GM18511 (cell line): Measurements from ENCODE around the gene PINK1.

ENCODE experiments used
- ATAC-seq: cut with Tn5 transposase; IDR thresholded peaks from one replicate; pipeline ENCODE4 v1.9.1; 2021; ENCODE audit warnings: mild to moderate bottlenecking, moderate library complexity; ENCODE audit not compliant: unreplicated experiment

PINK1 gene

DNA sequence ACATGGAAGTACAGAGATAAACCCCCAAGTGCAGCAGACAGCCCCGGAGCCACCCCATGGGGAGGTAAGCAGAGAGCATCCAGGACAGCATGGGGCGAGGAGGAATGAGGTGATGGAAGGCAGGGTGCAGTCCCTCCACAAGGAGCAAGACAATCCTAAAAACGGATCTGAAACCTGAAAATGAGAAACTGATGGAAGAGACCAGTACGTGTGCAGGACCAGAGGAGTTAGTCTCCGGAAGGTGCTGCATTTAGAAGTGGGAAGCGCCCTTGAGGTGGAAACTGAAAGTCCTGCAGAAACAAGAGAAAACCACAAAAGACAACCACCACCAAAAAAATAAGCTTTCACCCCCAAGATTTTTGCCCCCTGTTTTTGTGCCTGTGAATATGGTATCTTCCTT, 45.3 kb downstream of the PINK1 start:
- peak; percentile 54 for ATAC-seq

DNA sequence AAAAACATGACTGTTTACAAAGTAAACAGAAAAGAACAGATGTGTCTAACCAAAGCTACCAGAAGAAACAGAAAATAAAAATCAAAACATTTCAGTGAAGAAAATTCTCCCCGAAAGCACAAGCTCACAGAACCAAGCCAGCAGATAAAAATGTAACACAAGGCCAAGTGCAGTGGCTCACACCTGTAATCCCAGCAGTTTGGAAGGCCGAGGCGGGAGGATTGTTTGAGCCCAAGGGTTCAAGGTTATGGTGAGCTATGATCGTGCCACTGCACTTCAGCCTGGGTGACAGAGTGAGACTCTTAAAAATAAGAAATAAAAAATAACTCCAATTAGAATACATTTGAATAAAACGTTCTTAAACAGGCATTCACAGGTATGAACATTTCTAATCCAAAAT, 47.0 kb downstream of the PINK1 start:
- ATAC-seq: no peak

DNA sequence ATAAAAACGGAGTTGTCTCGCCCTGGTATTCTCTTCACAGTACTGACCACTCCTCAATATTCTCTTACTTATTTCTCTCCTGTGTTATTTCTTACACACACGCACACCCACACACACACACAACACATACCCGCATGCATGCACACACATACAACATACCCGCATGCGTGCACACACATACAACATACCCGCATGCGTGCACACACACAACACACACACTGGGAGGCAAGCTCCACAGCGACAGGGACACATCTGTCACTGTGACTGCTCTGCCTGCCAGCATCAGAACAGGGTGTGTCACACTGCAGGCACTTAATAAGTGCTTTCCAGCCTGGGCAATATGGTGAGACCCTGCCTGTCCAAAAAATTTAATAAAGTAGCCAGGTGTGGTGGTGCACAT, 48.7 kb downstream of the PINK1 start:
- no peak for ATAC-seq

DNA sequence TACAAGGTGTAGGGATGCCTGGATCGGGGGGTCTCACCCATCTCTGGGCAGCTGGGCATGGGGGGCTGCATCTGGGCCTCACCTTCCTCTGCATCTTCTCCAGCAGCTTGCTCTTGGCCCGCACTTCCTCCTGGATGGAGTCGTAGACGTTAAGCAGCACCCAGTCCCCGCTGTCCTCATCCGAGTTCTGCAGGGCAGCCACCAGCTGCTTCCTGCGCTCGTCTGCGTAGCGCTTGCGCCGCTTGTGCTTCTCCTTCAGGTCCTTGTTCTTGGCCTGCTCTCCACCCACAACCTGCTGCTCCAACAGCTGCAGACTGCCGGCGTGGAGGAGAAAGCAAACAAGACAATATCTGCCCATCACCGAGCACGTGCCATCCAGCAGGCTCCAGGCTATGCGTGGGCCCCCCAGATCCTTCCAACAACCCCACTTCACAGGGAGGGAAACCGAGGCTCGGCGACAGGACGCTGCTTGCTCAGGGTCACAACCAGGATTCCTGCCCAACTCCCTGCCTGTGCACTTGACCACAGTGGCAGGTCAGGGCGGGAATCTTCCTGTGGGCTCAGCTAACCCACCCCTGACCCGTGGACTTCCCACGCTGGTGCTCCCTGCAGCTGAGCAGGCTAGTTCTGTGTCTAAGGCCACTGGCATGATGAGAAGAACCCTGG, 49.4 kb downstream of the PINK1 start:
- ATAC-seq: no peak

DNA sequence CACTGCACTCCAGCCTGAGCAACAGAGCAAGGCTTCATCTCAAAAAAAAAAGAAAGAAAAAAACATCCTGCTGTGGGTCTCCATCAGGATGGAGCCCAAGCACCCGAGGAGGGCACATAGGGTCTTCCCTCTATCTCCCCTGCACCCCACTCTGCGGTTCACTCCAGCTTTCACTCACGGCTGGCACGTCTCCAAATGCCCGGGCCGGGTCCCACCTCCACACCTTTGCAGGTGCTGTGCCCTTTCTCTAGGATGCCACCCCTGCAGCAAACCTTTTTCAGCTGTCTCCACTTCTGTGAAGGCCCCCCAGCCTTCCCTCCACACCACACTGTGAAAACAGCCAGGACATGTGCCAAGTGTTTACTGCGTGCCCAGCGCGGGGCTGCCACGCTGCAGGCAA, 50.4 kb downstream of the PINK1 start:
- ATAC-seq: no peak

DNA sequence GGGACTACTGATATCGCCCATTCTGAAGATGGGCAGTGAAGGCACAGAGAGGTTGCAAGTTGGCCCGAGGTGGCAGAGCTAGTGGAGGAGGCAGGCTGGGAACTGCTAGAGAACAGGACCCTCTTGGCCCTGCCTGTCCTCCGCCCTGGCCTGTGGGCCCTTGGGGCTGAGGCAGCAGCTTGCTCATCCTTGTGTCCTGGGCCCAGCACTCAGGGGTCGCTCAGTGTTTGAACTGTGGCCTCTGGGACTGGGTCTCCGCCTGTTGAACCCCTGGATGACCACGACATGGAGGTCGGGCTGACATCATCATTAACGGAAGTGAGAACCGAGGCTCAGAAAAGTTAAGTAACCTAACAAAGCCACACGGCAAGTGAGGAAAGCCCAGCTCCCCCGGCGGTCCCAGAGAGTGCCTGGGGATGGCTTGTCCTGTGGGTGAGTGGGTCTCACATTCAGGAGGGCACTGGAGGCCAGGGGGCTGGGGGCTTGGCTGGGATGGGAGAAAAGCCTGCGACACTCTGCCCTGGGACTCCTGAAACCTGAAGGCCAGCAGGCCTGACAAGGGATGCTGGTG, 50.9 kb downstream of the PINK1 start:
- ATAC-seq: no peak

DNA sequence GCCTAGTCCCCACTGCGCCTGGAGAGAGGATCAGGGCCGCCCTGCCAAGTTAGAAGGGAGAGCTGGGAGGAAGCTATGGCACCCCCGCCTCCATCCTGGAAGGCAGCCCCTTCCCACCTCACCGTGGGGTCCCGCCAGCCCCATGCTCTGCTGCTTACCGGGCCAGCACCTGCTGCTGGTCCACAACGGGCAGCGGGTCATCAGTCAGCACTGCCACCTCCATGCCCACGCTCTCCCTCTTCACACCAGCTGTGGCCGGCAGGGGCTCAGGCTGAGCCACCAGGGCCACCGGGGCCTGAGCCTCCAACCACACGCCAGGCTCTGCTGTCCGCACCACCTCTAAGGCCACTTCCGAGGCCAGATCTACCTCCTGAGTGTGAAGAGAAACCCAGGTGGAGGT, 51.4 kb downstream of the PINK1 start:
- no peak for ATAC-seq

DNA sequence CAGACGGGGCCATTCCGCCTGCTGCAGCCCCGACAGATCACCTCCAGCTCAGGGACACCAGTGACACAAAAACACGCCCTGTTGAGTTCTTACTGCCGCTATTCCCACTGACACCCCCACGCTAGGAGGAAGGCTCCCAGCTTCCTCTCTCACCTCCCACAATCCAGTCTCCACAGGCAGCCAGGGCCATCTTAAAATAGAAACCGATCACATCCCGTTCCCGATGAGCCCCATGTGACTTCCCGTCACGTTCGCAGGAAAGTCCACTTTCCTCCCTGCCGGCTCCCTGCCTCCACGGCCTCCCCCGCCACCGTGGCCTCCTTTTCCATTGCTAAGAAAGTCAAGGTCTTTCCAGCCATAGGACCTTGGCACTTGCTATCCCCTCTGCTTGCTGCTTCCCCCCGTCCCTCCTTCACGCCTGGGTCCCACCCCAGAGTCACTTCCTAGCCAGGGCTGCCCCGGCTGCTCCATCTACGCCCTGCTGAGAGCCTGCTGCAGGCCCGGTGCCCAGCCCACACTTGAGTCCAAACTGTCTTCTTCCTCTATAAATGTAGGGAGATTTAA, 51.9 kb downstream of the PINK1 start:
- no peak for ATAC-seq

DNA sequence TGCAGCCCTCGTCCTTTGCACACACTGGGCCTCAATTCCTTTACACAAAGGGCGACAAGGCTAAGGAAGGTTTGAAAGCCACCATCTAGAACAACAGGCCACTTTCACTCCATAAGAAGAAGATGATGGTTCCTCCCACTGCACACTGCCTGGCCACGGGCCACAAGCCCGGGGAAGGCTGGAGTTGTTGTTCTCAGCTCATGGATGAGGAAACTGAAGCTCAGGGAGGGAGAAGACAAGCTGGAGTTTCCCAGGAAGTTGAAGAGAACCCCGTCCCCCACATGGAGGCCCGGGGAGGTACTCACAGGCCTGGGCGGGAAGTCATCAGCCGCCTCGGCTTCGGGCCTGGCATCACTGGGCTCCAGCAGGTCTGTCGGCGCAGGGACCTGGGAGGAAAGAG, 52.5 kb downstream of the PINK1 start:
- no peak for ATAC-seq

DNA sequence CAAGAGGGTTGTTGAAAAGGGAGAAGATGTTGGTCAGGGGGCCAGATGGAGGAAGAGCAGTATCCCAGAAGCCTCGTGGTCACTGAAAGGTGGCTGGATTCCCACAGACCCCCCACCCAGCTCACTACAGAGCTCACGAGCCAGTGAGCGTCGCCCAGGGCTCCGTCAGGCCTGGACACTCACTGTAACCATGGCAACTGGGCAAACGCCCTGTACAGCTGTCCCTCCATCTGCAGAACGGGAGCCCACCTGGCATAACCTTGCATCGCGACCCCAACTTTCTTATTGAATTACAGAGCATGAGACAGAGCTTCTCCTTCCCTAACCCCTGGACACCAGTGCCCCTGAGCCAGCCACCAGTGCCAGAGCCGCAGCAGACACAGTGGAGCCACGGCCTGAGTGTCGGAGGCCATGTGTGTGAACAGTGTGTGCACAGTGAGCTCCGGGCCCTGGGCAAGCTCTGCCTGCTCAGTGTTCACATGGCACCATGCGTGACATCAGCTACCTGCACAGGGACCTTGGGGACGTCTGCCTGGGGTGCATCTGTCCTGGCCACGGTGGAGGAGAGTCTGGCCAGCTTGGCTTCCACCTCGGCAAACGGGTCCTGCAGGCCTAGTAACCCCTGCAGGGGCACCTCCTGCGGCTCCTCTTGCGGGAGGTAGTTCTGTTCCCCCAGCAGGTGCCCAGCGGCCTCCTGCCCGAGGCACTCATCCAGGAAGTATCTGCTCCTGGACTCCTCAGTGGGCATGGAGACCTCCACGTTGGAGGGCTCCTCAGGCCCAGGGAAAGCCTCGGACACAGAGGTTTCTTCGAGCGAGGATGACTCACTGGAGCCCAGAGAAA, 53.8 kb downstream of the PINK1 start:
- ATAC-seq: no peak

DNA sequence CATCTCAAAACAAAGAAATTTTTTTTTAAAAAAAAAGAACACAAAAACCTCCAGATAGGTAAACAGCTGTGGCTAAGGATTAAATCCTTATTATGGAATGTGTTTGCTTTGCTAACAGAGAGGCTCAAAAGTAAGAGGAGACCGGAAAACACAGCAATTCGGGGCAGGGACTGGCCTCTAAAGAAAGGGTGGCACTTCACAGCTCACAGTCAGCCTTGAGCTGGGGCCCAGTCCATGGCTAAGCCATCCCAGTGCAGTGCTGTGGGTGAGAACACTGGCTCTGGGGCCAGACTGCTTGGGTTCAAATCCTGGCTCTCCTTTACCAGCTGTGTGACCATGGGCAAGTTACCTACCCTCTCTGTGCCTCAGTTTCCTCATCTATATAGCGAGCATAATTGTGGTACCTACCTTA, 56.4 kb downstream of the PINK1 start:
- no peak for ATAC-seq

DNA sequence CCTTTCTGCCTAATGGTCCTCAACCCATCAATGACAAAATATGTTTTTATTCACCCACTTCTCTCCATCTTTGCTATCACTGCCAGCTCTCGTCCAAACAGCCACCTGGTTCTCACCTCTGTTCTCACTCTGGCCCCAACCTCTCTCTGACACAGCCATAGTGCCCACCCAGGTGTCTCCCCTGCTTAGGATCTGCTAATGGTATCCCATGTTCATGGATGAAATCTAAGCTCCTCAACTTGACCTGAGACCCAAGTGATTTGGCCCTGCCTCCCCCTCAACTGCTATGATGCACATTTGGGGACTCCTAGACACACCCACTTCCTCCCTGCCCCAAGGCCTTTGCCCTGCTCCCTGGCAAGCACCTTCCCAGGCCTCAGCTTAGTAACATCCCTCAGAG, 58.6 kb downstream of the PINK1 start:
- no peak for ATAC-seq

DNA sequence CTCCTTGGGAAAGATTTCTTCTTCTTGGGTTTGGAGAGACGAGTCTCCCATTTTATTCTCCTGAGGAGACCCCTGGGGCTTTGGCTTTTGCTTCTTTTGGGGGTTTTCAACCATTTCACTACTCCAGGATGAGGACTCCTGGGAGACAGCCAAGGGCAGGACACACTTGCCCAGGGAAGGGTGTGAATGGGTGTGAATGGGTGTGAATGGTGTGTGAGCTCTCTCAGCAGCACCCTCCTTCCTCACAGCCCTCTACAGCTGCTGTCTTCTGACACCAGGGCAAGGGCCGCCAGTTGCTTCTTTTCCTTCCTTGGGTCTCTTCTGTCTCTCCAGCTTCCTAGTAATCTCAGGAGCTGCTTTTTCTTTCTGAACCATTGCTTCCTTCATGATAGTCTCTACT, 60.4 kb downstream of the PINK1 start:
- no peak for ATAC-seq

DNA sequence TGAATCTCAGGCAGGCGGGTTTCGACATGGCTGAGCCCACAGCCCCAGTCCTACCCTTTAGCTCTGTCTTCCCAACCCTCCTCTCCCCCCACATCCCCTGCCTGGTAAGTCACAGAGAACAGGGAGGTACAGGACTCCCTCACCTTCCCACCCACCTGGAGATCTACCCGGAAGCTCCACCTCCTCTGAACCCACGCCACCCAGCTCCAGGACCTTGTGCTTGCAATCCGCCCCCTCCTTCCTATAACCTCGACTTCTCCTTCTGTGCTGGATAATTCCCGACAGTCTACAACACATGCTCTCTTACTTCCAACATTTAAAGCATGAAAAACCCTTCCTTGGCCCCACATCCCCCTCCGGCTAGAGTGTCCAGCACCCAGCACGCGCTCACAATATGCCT, 62.3 kb downstream of the PINK1 start:
- no peak for ATAC-seq

DNA sequence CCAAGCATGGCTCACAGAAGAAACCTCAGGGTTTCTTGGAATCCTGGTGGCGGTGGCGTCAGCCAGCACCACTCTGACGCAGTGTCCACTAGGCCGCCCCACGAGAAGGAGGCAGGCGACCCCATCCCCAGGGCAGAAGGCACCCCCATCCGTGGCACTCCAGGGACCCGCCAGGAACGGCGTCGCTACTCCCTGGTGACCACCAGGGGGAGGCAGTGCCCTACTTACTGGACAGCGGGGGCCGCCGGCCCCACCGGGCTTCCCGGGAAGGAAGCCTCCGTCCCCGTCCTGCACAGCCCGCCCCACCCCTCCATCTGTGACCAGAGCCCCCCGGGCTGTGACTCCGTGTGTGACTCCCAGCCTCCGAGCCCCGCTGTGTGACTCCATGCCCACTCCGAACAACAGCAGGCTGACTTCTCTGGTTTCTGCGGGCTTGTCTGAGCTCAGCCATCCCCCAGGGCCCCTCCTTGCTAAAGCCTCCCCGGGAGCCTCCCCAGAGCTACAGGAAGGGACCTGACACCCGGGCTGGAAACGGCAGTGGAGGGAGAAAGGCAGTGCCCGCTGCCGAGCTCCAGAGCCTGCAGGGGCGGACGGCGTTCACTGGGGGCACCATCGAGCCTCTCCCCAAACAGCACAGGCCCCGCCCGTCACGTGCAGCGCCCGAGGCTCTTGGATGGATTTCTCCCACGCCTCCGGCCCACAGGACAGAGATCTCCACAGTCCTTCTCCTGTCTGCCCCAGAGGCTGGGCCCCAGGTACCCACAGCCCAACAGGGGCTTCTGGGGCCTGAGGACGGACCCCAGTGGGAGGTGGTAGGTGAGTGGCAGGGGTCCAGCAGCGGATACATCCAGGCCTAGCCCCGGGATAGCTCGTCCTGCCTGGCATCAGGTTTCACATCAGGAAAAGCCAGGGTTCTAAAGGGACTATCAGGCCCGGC, 63.4 kb downstream of the PINK1 start:
- peak; percentile 70 for ATAC-seq

DNA sequence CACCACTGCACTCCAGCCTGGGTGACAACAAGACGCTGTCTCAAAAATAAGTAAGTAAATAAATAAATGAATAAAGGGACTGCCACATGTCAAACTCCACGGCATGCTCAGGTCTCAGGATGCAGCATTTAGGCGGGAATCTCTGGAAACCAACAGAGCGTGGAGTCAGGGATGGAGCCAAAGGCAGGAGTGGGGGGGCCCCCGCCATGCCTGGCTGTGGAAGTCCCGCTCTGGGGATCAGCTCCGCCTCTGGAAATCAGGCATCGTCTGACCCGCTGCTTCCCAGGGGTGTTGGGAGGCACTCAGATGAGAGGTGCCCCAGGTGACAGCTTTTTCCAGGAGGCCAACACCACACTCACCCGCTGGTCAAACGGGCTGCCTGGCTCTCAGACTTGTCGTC, 64.3 kb downstream of the PINK1 start:
- ATAC-seq: no peak

DNA sequence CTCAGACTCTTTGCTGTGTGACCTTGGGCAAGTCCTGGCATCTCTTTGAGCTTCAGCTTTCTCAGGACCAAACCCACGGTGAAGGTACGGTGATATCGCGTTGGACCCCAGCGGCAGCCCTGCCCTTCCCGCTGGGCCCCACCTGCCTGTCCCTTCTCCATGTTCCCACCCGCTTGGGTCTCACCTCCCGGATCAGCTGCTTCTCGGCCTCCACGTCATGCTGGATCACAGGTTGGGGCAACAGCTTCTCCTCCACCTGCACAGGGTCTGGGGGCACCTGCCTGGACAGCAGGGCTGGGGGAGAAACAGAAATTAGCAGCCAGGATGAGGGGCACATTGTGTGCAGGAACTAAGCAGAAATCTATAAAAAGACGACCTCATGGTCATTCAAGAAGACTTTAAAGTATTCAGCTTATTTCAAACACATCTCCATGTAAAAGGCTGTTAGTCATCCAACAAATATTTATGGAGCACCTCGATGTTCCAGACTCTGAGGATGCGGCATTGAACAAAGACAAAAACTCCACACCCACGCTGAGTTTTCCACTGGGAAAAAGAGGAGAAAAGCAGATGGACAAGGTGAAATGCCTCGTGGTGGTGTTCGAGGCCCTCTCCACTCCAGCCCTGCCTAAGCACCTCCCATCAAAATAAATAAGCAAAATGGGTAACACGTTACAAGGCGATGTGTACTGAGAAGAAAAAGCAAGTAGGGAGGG, 65.1 kb downstream of the PINK1 start:
- no peak for ATAC-seq

DNA sequence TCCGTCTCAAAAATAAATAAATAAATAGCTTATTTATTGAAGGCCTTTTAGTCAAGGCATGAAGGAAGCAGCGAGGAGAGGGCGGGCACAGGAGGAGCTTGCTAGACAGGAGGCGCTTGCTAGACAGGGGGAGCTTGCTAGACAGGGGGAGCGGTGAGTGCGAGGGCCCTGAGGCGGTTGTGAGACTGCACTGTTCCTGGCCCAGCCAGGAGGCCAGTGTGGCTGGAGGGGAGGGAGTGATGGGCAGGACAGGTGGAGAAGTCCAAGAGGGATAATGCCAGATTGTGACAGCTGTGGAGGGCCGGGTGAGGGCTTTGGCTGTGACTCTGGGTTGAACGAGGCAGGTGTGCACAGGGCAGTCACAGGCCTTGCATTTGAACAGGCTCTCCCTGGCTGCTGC, 66.3 kb downstream of the PINK1 start:
- no peak for ATAC-seq

DNA sequence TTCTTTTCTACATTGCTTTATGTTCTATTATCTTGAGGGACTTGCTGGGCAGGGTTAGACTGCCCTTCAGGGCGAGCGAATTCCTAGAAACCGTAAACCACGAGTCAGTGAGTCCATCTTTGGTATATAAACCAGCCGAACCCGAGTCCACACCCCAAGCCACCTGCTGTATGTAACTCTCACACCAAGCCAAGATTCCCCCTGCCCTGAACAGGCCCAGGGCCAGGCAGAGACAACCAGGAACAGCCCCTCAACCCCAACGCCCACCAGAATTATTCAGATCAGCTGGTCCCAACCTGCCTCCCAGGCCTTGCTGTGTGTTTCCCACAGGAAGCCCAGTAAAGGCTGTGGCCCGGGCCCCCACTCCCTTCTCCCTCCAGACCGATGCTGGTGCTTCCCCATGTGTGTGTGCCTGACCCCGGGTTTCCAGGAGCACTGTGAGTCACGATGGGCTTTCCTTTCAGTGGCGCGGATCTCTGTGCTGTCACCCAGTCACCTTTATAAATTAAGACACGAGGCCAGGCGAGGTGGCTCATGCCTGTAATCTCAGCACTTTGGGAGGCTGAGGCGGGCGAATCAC, 67.5 kb downstream of the PINK1 start:
- ATAC-seq: no peak
